Suppressor macrophage treated with lipopolysaccharide for 4 hours (primary cell): ENCODE data around the gene CTNS.

Experiments used
- DNase-seq: peaks from one replicate; pipeline ENCODE4 v3.0.0-alpha.2; 2020

Gene CTNS

DNA sequence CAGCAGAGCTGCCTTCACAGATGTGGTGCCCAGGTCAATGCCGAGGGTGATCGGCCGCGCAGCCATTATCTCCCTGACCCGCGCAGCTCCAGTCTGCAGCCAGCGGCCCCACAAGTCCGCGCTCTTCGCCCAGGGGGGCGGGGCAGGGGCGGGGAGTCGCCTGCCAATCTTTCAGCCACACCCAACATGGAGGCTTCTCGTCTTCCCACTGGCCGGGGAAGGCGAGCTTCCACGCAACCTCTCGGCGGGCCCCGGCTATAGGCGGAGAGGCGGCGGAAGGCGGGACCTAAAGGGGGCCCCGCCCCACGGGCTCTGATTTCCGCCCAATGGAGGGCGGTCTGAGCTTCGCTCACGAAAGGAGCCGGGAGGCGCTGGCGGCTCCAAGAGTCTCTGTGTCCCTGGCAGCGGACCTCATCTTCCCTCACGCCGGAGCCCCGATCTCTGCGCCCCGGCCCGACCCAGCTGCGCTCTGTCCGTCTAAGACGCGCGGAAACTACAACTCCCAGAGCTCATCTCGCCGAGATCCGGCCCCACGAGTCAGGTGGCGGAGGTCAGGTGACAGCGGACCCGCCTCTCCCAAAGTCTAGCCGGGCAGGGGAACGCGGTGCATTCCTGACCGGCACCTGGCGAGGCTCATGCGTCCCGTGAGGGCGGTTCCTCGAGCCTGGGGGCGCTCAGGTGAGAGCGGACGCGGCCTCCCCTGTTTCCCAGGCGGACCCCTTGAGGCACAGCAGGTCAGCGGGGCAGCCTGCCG is at the start of gene CTNS, which contains the start of gene SHPK:
TSS of gene CTNS (plus strand) at position 607 of the 754 bp plus-strand sequence. CDS start 3,447 bp downstream, outside the sequence.
TSS of gene SHPK (minus strand) at position 97 of the 754 bp plus-strand sequence. CDS start at position 66, 31 bp downstream.
- DNase-seq = peak; percentile 98

DNA sequence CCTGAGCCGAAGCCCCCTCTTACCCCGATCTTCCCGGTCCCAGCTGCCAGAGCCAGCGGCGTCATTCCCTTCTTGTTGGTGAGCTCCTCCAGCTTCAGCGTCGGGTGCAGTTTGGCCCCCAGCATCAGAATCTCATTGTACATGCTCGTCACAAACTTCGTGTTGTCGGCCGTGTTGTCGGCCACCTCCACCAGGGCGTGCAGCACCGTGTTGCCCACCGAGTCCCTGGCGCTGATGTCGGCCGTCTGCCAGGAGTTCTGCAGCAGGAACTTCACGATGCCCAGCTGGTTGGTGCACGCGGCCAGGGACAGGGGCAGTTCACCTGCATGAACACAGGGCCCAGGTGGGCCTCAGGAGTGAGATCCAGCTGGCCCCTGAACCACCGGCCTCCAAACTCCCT is 46.8 kb upstream of the CTNS start:
- no peak for DNase-seq

DNA sequence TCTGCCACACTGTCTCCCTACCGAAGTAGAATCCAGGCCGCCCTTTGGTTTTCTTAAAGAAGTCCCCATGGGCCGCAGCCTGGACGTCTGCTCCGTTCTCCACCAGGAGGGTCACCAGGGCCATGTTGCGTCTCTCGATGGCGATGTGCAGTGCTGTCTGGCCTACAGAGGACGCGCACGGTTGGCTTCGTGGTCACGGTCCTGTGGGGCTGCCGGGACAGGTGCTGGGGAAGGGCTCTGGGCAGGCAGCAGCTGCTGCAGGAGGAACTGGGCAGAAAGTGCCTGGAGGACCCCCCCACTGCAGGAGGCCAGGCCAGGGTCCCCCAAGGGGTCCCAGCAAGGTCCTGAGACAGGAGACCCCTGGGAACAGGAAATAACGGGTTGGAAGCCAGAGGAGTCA is 46.3 kb upstream of the CTNS start:
- DNase-seq = no peak

DNA sequence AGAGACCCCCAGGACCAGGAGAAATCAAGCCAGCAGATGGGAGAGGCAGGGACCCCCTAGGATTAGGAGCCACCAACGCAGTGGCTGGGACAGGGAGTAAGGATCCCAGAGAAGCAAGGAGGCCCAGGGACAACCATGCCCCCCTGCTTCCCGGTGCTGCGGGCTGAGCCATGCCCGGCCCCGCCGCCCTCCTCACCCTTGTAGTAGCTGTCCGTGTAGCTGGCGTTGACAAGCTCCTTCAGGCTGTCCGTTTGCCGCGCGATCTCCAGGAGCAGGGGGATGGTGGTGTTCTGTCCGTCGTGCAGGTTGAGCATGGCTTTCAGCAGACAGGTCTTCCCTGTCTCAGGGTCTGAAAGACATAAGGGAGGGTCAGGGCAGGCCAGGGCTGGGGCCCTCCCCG is 45.8 kb upstream of the CTNS start:
- DNase-seq = no peak

DNA sequence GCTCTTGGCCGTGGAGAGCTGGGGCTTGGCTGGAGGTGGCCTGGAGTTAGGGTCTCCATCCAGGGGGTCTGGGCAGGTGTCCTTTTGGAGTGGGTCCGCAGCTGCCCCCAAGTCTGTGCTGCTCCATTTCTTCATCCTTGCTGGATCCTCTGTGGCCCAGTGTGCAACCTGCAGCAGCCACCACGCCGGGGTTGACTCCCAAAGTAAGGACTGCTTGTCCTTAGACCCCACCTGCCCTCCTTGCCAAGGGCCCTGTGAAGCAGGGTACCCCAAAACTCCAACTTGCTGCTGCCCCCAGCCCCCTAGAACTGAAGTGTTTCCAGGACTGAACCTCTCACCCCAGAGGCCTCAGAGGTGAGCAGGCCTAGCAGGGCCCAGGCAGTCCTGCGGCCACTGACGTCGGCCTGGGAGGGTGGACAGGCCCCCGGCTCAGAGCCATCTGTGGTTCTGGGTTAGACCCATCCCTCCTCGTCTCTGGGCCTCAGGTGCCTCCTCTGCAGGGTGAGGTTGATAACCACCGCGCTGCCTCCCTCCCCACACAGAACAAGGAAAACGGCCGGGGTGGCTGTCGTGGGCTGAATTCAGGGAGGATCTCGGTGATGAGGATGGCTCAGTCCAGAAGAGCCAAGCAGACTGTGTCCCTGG is 44.2 kb upstream of the CTNS start:
- no peak for DNase-seq

DNA sequence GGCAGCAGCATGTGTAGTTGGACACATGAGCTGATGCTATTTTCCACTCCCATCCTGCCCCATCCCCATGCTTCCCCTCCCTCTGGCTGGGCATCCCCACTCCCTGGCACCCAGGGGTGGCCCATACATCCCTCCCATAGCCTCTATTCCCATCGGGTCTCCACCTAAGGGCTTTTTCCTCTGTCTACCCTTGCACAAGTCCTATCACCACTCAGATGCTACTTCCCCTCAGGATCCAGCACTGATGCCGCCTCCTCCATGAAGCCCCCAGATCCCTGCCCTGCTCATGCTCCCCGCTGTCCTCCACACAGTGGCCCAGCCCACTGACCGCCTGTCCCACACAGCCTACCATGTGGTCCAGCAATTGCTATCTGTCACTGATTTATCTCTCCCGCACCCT is 43.2 kb upstream of the CTNS start:
- no peak for DNase-seq

DNA sequence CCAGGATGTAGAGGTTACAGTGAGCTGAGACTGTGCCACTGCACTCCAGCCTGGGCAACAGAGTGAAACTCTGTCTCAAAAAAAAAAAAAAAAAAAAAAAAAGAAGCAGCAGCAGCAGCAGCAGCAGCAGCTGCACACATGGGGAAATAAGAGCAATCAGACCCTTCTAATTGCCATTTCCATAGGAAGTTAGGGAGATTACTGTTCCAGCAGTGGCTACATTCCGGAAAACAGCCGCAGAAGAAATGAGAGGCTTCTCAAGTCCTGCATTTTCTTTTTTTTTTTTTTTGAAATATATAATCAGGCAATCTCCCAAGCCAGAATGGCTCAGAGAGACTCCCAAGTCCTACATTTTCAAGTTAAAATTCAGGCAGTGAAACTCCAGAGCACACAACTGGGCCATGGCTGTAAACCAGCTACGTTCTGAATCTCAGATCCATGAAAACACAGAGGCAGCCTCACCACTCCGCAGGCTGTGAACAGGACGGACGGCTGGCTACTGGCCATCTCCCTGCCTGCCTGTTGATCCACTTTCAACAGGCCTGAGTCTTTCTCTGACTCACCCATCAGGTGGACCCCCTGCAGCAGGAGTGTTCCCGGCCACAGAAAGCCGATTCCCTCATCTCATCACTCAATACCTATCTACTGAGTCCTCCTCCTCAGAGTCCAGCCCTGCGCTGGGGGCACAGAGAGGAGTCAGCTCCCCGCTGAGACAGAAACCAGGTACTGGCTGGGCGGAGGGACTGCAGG is 42.3 kb upstream of the CTNS start:
- DNase-seq = no peak

DNA sequence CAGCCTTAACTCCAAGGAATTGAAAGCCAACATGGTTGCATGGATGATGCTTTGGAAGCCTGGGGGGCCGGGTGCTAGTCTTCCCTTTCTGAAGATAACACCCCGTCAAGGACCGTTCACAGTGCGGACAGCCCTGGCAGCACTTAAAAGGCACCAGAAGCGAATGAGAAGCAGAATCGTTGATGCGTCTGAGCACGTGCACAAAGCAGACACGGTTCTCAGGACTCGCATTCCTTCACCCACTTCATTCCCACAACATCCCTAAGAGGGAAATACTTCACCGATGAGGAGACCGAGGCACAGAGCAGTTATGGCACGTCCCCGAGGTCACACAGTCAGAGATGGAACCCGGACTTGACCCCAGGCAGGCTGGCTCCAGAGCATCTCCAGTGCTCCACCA is 41.6 kb upstream of the CTNS start:
- DNase-seq = no peak

DNA sequence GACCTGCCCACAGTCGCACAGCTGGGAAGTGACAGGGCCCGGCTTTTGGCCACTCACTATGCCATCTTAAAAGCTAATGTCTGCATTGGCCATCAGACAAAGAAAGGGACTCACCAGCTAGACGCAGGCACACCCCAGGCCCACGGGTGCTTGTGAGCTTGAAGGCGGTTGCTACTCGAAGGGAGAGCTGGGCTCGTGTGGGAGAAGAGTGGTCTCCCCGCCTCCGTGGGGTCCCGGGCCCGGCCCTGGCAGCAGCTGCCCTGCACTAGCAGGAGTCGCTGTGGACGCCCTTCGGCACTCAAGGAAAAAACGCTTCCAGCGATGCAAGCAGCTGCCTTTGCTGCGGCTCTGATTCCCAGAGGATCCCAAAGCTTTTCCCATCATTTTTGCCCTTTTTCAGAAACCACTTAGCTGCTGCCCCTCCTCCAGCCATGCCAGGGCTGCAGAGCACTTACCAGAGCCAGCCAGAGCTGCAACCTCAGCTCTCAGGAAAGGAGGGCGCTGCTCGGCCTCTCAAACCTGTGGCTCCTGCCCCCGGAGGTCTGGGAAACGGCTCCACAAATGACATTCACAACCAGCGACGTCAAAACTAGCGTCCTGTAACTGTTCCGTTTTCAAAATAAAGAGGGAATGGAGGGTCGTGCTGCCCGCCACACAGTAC is 39.6 kb upstream of the CTNS start:
- DNase-seq = no peak

DNA sequence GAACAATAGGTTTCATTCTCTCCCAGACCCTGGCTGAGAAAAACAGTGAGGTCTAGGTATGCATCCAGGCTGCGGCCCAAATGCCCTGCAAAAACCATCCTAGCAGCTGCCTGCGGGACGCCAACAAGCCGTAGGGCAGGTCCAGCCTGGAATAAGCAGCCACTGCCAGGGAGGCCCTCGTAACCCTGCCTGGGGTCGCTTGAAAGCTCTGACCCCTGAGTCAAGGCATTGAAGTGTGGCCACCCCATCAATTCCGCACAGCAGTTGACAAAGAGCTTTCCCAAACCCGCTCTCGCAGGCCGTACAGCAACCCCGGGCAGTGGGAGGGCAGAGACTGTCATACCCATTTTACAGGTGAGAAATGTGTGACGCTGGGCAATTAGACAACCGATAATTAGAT is 38.5 kb upstream of the CTNS start:
- DNase-seq = no peak

DNA sequence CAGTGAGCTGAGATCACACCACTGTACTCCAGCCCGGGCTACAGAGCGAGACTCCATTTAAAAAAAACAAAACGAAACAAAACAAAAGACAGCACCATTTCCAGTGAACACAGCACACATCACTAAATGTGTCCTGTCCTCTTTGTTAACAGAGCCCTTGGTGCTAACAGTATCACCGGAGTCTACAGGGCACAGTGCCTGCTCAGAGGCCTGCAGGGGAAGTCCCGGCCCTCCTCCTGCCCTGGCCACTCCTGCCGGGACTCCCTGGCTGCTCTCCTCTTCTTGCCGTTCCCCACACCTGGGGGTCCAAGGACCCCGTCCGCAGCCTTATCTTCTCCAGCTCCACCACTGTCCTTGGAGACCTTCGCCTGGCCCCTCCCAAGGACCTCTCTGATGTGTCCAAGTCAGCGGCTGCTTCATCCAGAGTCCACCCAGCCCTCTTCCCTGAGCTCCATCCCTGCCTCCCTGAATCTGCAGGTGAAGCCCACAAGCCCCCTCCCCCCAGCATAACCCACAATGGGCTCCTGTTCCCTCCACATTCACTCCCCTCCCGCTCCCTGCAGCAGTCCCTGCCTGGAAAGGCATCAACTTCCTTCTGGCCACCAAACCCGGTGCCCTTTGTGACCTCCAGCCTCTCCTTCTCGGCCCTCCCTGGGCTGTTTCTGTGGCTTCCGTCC is 35.9 kb upstream of the CTNS start:
- no peak for DNase-seq

DNA sequence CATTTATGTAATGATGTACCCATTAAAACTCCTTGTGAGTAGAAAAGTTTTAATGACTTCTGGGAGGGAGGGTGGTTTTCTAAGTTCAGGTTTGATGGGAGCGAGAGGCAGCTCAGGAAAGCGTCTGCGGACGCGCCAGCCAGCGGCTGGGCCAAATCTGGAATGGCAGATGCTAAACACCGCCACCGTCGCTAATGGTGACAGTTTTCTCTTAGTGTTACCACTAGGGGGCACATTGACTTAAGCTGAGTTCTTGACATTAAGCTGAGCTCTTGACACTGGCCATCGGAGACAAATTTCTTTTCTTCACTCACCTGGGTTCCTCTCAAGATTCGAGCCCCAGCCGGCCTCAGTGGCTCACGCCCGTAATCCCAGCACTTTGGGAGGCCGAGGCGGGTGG is 34.1 kb upstream of the CTNS start:
- peak; percentile 43 for DNase-seq

DNA sequence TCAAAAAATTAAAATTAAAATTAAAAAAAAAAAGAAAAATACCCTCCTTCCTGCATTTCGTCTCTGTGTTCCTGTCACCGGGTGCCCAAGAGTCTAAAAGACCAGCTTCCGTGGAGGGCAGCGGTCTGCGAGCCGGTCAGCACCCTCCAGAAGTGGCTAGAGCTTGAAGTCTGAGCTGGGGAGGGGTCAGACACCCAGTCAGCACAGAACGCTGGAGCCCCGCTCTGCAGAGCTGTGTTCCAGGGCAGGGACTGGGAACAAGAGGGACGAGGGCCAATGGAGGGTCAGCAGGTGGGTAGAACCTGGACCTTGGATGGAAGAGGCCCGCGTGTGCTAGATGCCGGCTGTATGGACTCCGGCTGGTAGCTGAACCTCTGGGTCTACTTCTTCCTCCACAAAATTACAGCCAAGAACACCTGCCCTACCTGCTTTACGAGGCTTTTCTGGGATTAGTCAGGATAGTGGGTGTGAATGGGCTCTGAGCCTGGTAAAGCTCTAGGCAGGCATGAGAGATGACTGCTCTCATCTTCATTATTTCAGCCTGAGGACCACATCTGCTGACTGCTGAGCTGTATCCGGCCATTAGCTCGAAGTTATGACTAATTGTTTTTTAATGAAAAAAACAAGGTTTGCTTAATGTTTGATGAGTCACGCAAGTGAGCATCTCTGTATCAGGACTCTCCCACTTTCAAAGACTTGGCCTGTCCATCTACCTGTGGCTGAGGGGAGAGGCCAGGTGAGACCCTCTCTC is 33.3 kb upstream of the CTNS start:
- peak; percentile 1 for DNase-seq

DNA sequence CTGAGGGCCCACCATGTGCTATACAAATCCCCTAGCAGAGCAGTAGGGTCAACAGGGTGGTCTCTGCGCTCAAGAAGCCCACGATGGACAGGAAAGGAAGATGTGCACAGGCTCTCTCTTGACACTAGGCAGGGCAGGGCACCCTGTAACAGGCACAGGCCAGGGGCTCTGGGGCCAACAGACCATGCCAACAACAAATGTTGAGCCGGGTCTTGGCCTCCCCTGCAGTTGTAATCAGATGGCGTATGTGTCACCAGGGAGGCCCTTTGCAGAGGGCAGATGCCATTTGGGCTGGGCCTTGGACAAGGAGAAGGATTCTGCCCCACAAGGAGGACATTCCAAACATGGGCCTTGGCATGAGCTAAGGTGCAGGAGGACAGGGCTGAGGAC is 32.7 kb upstream of the CTNS start:
- no peak for DNase-seq

DNA sequence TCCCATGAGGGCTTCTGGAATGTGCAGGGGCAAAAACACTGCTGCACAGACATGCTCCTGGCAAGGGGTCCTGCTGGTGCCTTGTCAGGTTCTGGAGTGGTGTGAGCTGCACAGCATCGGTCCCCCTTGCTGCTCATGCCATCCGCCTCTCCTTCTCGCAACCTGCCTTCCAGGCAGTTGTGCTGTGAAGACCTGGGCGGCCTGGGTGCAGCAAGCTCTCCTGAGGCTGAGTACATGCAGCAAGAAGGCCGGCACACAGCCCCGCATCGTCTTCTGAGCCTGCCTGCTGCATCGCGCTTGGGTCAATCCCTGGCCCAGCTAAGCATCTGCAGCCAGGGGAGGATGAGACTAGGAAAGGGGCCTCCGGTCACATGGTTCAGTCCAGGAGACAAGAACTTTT is 26.9 kb upstream of the CTNS start:
- DNase-seq = no peak

DNA sequence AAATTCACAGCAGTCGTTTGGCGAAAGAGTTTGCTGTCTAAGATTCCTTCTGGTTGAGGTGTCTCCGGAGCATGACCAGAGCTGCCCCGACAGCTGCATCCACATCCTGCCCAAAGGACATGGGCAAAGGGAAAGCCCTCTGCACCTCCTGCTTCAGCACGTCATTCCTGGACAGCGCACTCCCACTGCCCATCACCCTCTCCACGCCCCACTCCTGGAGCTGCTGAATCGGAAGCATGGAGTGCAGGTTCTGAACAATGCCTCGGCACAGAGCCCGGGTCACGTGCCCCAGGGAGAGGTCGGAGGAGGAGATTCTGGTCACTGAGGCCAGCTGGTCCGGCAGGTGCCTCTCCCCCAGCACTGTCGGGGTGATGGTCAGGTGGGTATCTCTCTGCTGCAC is 26.0 kb upstream of the CTNS start:
- DNase-seq = no peak

DNA sequence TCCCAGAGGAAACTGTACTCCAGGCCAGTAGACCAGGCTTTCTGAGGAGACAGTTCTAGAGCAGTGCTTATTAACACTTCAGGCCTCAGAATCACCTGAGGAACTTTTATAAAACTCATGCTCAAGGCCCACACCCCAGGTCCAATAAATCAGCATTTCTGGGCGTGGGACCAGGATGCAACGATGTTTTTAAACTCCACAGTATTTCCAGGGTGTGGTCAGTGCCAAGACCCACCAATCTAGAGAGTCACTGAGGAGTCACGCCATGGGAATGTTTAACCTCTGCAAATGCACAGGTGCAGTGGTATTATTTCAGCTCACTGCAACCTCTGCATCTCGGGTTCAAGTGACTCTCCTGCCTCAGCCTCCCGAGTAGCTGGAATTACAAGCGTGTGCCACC is 23.4 kb upstream of the CTNS start:
- no peak for DNase-seq

DNA sequence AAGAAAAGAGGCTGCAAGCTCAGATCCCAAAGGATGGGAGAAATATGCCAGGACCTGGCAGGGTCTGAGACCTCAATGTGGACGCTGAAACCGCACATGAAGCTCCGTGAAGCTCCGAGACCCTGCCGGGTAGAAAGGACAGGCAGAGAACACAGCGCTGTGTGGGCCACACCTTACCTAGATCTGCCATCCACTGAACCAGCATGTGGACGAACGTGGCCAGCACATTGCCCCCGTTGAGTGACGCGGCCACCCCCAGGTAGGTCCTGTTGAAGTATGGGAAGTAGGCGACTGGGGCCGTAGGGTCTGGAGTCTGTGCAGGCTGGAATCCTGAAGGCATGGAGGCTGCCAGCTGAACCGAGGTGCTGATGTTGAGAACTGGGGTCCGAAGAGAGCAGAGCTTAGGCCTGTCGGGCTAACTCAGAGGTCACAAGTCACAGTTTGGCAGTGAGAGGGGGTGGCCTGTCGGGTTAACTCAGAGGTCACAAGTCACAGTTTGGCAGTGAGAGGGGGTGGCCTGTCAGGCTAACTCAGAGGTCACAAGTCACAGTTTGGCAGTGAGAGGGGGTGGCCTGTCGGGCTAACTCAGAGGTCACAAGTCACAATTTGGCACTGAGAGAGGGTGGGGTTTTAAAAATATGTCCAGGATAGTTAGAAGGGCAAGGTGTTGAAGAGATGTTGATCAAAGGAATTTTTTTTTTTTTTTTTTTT is 21.2 kb upstream of the CTNS start:
- DNase-seq = no peak

DNA sequence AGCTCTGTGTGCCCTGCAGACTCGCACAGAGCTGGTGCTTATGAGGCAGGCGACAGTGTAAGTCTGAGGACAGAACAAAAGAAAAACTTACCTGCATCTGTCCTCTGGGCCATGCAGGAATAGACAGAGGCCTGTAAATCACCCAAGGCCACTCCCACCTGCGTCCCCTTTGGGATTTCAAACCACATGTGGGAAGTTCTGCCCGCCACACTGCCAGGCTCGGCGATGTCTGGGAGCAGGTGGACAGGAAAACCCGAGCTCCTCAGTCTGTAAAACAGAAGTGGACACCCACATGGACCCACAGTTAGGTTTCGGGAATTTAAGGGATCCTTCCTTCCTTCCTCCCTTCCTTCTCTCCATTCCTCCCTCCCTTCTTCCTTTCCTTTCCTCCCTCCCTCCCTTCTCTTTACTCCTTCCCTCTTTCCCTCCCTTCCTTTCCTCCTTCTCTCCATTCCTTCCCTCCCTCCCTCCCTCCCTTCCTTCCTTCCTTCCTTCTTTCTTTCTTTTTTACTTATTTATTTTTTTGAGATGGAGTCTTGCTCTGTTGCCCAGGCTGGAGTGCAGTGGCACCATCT is 15.3 kb upstream of the CTNS start:
- DNase-seq = no peak

DNA sequence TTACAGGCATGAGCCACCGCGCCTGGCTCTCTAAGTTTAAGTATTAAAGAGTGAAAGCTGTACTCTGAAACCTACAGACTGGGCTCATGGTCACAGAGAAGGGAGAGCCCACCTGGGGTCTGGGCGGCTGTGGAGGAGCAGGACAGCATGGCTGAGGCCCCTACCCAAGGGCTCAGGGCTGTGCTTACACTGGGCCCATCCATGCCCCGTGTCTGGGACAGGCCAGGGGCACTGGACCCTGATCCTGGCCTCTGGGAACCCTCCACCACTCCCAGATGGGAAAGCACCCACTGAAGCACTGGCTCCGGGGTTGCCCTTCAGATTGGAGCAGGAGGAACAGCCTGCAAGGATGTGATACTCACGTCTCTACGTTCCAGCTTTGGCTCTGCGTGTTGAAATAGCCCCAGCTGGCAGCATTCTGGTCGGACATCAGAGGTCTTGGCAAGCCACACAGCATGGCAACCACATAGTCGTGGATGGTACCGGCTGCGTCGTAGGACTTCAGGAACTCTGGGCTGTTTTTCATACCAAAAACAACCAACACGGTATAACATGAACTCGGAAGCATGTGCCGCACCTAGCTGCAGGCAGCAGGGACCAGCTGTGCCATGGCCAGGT is 13.5 kb upstream of the CTNS start:
- no peak for DNase-seq
